Measurements from ENCODE around the gene MTHFD1. TPM values are rescaled to one million over a fixed set of nuclear protein-coding genes. Genes with fewer than 3 reads are reported as not detected.

The MTHFD1 gene
- total and polyA plus RNA-seq, 8 donors, result 16.4 to 53.9 (median 35.5) TPM

- H3K4me1 ChIP-seq, result peaks cover 12 to 20% (median 15%) of the 10 kb centered on the region in 3 donors
- H3K36me3 ChIP-seq, result peaks cover 0 to 7% (median 0%) of the 10 kb centered on the region in 3 donors
- DNase-seq (no peak), FAIRE-seq (no peak), ATAC-seq (no peak)
- no peaks in the 10 kb centered on the region for H3K27me3 ChIP-seq
- H3K27ac ChIP-seq, result no peak overlapping the region
- WGBS, 2 donors, result 89 to 100% methylated on average over 1 of the region's 1 CpG
- no peak for TF ChIP-seq CTCF (IDR thresholded peaks at IDR 0.05)
- no peak overlapping the region for H3K4me3 ChIP-seq
- intact Hi-C loops (cut with DNase I), result no loop called here
- H3K9me3 ChIP-seq, result no peaks in the 10 kb centered on the region
Measured at GRCh38 chr14:64500088-64500487, 111.9 kb downstream of the MTHFD1 start.

DNA sequence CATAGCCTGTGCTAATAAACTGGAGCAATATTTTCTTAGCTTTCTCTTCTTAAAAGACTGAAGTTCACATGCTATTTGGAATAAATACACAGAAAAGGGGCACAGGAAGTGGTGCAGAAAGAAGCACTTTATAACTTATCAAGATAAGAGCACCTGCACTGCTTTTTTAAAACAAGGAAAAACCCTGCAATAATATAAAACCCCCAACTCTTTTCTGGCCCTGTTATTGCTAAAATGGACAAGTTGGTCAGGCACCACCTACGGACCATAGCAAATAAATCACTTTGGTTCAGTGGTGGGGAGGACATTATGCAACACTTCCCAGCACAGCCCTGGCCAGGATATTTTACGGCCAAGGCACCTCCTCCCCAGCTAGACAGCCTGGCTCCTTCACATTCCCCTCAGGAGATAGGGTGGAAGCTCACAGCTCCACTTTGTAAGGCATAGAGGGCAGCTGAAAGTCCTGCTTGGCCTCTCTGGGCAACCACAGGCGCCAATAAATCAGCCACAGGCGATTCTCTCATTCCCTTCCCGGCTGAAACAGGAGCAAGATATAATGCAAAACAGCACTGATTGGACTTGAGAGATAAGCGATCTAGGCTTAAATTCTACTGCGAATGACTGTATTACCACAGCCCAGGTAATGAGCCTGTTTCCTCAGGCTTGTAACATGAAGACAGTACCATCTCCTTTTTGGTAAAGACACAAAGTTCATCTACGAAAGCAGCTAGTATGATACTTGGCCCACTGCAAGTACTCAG is 113.4 kb downstream of the MTHFD1 start:
- DNase-seq (peak in 4 of 6 donors; percentile 17 to 45 (median 32)), FAIRE-seq (no peak), ATAC-seq (peak in 1 of 4 donors; percentile 2)
- intact Hi-C loops (cut with DNase I), result no loop called here
- Histone ChIP-seq H3K36me3 (peaks cover 0 to 7% (median 0%) of the 10 kb centered on the region in 3 donors), H3K4me3 (peak overlapping the region in 1 of 4 donors; percentile 83), H3K27me3 (no peaks in the 10 kb centered on the region), H3K9me3 (no peaks in the 10 kb centered on the region), H3K27ac (peak overlapping the region in 3 of 4 donors; percentile 31 to 100 (median 73)), H3K4me1 (peaks cover 12 to 27% (median 15%) of the 10 kb centered on the region in 3 donors)
- no peak for TF ChIP-seq CTCF (IDR thresholded peaks at IDR 0.05)
- 37 to 39% methylated on average over 8 of the region's 8 CpGs for WGBS, 2 donors

GRCh38 chr14:64502456-64502855 is 114.3 kb downstream of the MTHFD1 start:
- Histone ChIP-seq H3K4me1 (peaks cover 12 to 36% (median 18%) of the 10 kb centered on the region in 3 donors), H3K9me3 (no peaks in the 10 kb centered on the region), H3K4me3 (peak overlapping the region; percentile 74 to 88 (median 84)), H3K36me3 (peaks cover 0 to 2% (median 0%) of the 10 kb centered on the region in 3 donors), H3K27me3 (no peaks in the 10 kb centered on the region), H3K27ac (peak overlapping the region; percentile 97 to 100 (median 99))
- DNase-seq (no peak), FAIRE-seq (no peak), ATAC-seq (no peak)
- no peak for TF ChIP-seq CTCF (IDR thresholded peaks at IDR 0.05)
- intact Hi-C loops (cut with DNase I), result no loop called here
- 46 to 48% methylated on average over 6 of the region's 6 CpGs for WGBS, 2 donors

DNA sequence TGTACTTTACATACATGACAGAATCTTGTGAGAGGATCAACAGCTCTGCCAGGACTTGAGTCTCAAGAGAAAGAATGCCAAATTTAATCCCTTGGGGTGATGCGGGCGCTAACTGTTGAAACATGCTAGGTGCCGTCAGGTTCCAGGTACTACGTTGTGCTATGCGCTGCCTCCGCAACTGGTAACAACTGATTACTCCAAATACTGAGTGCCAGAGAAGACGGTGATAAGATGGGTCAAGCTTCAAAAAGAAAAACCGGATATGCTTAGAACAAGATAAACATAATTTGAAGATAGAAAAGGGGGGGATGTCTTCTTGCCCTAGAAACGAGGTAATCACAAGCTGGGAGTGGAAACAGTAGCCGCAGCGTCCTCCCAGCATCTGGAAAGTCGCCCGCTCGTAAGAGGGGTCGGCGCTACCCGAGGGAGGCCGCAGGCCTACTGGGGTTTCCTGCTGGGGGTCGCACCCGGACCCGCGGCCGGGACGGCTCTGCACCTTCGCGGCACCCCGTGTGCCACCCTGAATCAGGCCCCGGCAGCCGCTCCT is 114.8 kb downstream of the MTHFD1 start:
- DNase-seq, result peak in 3 of 6 donors; percentile 18 to 30 (median 25)
- Histone ChIP-seq H3K27me3 (no peaks in the 10 kb centered on the region), H3K4me3 (peak overlapping the region; percentile 74 to 88 (median 84)), H3K4me1 (peaks cover 16 to 39% (median 18%) of the 10 kb centered on the region in 3 donors), H3K36me3 (no peaks in the 10 kb centered on the region), H3K27ac (peak overlapping the region; percentile 97 to 100 (median 99)), H3K9me3 (no peaks in the 10 kb centered on the region)
- intact Hi-C loops (cut with DNase I), result no loop called here
- WGBS, 2 donors, result 0 to 1% methylated on average over 29 of the region's 29 CpGs
- FAIRE-seq, result no peak
- peak in 2 of 4 donors; percentile 14 to 17 for ATAC-seq
- no peak for TF ChIP-seq CTCF (IDR thresholded peaks at IDR 0.05)
